ENCODE data around the gene LIFR. TPM values are rescaled to one million over a fixed set of nuclear protein-coding genes. Genes with fewer than 3 reads are reported as not detected.

The LIFR gene
- total RNA-seq, 6 experiments from 2014 or later, result 4.7 to 7.1 (median 5.4) TPM

- peak; percentile 95 for DNase-seq
- Mint-ChIP-seq H3K27ac (no peak overlapping the region), H3K9me3 (no peaks in the 10 kb centered on the region), H3K4me3 (no peak overlapping the region), H3K36me3 (ENCODE audit: low read depth) (peaks cover 8% of the 10 kb centered on the region; the same call in 1 of the 2 replicates), H3K4me1 (ENCODE audit: low read depth) (no peaks in the 10 kb centered on the region; the same call in 1 of the 2 replicates), H3K27me3 (ENCODE audit: insufficient read depth) (no peaks in the 10 kb centered on the region)
- TF ChIP-seq CTCF (IDR thresholded peaks at IDR 0.05), result no peak
Measured at GRCh38 chr5:38463634-38464521, 92.6 kb downstream of the LIFR start.

- no peak overlapping the region for H3K27ac Mint-ChIP-seq
- no peak overlapping the region for H3K4me3 Mint-ChIP-seq
Measured at GRCh38 chr5:38462976-38463633, 93.3 kb downstream of the LIFR start.

GRCh38 chr5:38458174-38458573 lies 98.3 kb downstream of the LIFR start:
- no peak for TF ChIP-seq CTCF (IDR thresholded peaks at IDR 0.05)
- DNase-seq, result no peak
- no peak overlapping the region for H3K27ac Mint-ChIP-seq
- peaks cover 12% of the 10 kb centered on the region; the same call in 1 of the 2 replicates for H3K36me3 Mint-ChIP-seq (ENCODE audit: low read depth)
- H3K9me3 Mint-ChIP-seq, result no peaks in the 10 kb centered on the region
- H3K27me3 Mint-ChIP-seq (ENCODE audit: insufficient read depth), result peaks cover 9% of the 10 kb centered on the region
- no peak overlapping the region for H3K4me3 Mint-ChIP-seq
- H3K4me1 Mint-ChIP-seq (ENCODE audit: low read depth), result peaks cover 14% of the 10 kb centered on the region

More at GRCh38 chr5:38462976-38463633, 93.3 kb downstream of the LIFR start:
- Mint-ChIP-seq H3K36me3 (ENCODE audit: low read depth) (peaks cover 8% of the 10 kb centered on the region; the same call in 1 of the 2 replicates), H3K9me3 (no peaks in the 10 kb centered on the region), H3K27me3 (ENCODE audit: insufficient read depth) (no peaks in the 10 kb centered on the region), H3K4me1 (ENCODE audit: low read depth) (no peaks in the 10 kb centered on the region; the same call in 1 of the 2 replicates)
- no peak for TF ChIP-seq CTCF (IDR thresholded peaks at IDR 0.05)
- peak; percentile 38 for DNase-seq

- Mint-ChIP-seq H3K9me3 (no peaks in the 10 kb centered on the region), H3K27ac (no peak overlapping the region), H3K36me3 (ENCODE audit: low read depth) (peaks cover 8% of the 10 kb centered on the region; the same call in 1 of the 2 replicates), H3K4me1 (ENCODE audit: low read depth) (peaks cover 14% of the 10 kb centered on the region), H3K4me3 (no peak overlapping the region), H3K27me3 (ENCODE audit: insufficient read depth) (peaks cover 9% of the 10 kb centered on the region)
- no peak for TF ChIP-seq CTCF (IDR thresholded peaks at IDR 0.05)
- DNase-seq, result no peak
Measured at GRCh38 chr5:38456657-38457399, 99.6 kb downstream of the LIFR start.

- H3K4me3 Mint-ChIP-seq, result no peak overlapping the region
- no peak for TF ChIP-seq CTCF (IDR thresholded peaks at IDR 0.05)
- H3K9me3 Mint-ChIP-seq, result no peaks in the 10 kb centered on the region
- DNase-seq, result no peak
- no peak overlapping the region for H3K27ac Mint-ChIP-seq
- peaks cover 14% of the 10 kb centered on the region for H3K4me1 Mint-ChIP-seq (ENCODE audit: low read depth)
- peaks cover 8% of the 10 kb centered on the region; the same call in 1 of the 2 replicates for H3K36me3 Mint-ChIP-seq (ENCODE audit: low read depth)
- peaks cover 15% of the 10 kb centered on the region for H3K27me3 Mint-ChIP-seq (ENCODE audit: insufficient read depth)
Measured at GRCh38 chr5:38455796-38456330, 100.6 kb downstream of the LIFR start.
